Measurements from ENCODE around the gene ADRA2C. TPM values are rescaled to one million over a fixed set of nuclear protein-coding genes. Genes with fewer than 3 reads are reported as not detected.

Gene ADRA2C
- total RNA-seq, 1 donor from 2014 or later: 1.0 TPM

DNA sequence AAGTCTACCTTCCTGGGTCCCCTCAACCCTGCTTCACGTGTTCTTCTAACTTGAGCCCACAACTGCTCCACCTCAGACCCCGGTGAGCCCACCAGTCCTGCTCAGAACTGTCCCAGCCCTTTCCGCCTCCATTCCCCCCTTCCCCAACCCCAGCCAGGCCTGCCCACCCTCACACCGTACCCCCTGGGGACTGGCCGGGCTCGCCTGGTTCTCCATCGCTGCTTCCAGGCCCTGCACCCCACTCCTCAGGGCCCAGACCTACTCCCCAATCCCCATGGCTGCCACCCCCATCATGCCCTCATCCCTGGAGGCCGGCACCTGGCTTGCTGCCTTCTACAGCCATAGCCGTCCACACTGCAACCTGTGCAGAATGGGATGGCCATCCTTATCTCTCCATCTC, 23.4 kb downstream of the ADRA2C start:
- Histone ChIP-seq H3K27ac (ENCODE audit: low read depth, low read length) (no peak overlapping the region), H3K36me3 (ENCODE audit: control insufficient read depth in 3 of 3, insufficient read depth in 3 of 3, low read length in 3 of 3) (no peaks in the 10 kb centered on the region), H3K9ac (ENCODE audit: low read depth in 1 of 3, low read length in 3 of 3) (no peak overlapping the region), H3K27me3 (ENCODE audit: control insufficient read depth in 3 of 3, insufficient read depth in 3 of 3, low read length in 3 of 3) (peaks cover 19 to 45% (median 31%) of the 10 kb centered on the region in 3 donors), H3K9me3 (ENCODE audit: control insufficient read depth in 3 of 3, low read length in 3 of 3) (peaks cover 0 to 4% (median 0%) of the 10 kb centered on the region in 3 donors), H3K4me3 (ENCODE audit: low read length in 3 of 3) (no peak overlapping the region), H3K4me1 (ENCODE audit: control insufficient read depth in 3 of 3, insufficient read depth in 3 of 3, low read length in 3 of 3) (peaks cover 0 to 3% (median 0%) of the 10 kb centered on the region in 3 donors)

DNA sequence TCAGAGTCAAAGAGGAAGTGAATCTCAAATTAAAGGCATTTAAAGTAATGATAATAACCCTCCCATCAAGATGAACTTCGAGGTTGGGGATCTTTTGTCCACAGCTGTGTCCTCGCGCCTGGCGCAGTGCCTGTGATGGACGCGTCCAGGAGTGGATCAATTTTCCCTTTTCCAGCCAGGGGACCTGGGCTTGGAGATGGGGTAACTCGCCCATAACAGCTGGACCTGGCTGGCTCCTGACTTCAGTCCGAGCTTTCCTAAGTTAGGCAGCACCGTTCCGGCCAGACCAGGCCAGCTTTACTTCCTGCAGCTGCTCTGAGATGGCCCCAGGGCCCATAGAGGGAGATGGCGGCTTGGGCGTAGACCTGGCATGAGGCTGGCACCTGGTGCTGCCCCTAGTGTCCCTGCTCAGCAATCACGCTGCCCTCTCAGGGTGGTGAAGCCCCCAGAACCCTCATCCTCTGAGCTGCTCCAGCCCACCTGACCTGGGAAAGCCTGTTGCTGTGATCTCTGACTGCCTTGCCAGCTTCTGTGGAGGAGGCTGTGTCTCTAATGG, 23.9 kb downstream of the ADRA2C start:
- H3K27me3 ChIP-seq (ENCODE audit: control insufficient read depth in 3 of 3, insufficient read depth in 3 of 3, low read length in 3 of 3): peaks cover 16 to 40% (median 27%) of the 10 kb centered on the region in 3 donors

DNA sequence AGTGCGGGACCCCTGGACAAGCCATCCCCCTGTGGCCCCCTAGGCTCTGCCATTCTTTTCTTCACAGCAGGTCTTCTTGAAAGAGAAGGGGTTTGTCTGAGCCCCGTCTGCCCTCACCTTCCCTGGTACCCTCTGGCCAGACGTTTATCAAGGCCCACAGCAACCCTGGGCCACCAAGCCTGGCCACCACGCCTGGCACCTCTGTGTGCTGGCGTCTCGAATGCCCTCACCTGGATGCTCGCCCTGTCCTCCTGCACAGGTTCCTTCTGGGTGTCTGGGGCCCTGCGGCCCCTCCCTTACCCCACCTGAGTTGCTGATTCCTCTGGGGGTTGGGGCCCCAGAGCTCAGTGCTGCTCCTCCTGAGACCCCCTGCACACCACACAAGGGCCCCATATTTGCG, 25.1 kb downstream of the ADRA2C start:
- H3K4me1 ChIP-seq (ENCODE audit: control insufficient read depth in 3 of 3, insufficient read depth in 3 of 3, low read length in 3 of 3): no peaks in the 10 kb centered on the region
- H3K27me3 ChIP-seq (ENCODE audit: control insufficient read depth in 3 of 3, insufficient read depth in 3 of 3, low read length in 3 of 3): peaks cover 17 to 44% (median 29%) of the 10 kb centered on the region in 3 donors
- no peaks in the 10 kb centered on the region for H3K36me3 ChIP-seq (ENCODE audit: control insufficient read depth in 3 of 3, insufficient read depth in 3 of 3, low read length in 3 of 3)
- H3K27ac ChIP-seq (ENCODE audit: low read depth, low read length): no peak overlapping the region
- H3K4me3 ChIP-seq (ENCODE audit: low read length in 3 of 3): no peak overlapping the region
- H3K9ac ChIP-seq (ENCODE audit: low read depth in 1 of 3, low read length in 3 of 3): no peak overlapping the region
- H3K9me3 ChIP-seq (ENCODE audit: control insufficient read depth in 3 of 3, low read length in 3 of 3): peaks cover 0 to 6% (median 4%) of the 10 kb centered on the region in 3 donors

More for the DNA sequence above, 23.9 kb downstream of the ADRA2C start:
- no peak overlapping the region for H3K4me3 ChIP-seq (ENCODE audit: low read length in 3 of 3)
- H3K27ac ChIP-seq (ENCODE audit: low read depth, low read length): no peak overlapping the region
- peaks cover 0 to 3% (median 0%) of the 10 kb centered on the region in 3 donors for H3K4me1 ChIP-seq (ENCODE audit: control insufficient read depth in 3 of 3, insufficient read depth in 3 of 3, low read length in 3 of 3)
- peaks cover 0 to 4% (median 1%) of the 10 kb centered on the region in 3 donors for H3K9me3 ChIP-seq (ENCODE audit: control insufficient read depth in 3 of 3, low read length in 3 of 3)
- H3K9ac ChIP-seq (ENCODE audit: low read depth in 1 of 3, low read length in 3 of 3): no peak overlapping the region
- no peaks in the 10 kb centered on the region for H3K36me3 ChIP-seq (ENCODE audit: control insufficient read depth in 3 of 3, insufficient read depth in 3 of 3, low read length in 3 of 3)

DNA sequence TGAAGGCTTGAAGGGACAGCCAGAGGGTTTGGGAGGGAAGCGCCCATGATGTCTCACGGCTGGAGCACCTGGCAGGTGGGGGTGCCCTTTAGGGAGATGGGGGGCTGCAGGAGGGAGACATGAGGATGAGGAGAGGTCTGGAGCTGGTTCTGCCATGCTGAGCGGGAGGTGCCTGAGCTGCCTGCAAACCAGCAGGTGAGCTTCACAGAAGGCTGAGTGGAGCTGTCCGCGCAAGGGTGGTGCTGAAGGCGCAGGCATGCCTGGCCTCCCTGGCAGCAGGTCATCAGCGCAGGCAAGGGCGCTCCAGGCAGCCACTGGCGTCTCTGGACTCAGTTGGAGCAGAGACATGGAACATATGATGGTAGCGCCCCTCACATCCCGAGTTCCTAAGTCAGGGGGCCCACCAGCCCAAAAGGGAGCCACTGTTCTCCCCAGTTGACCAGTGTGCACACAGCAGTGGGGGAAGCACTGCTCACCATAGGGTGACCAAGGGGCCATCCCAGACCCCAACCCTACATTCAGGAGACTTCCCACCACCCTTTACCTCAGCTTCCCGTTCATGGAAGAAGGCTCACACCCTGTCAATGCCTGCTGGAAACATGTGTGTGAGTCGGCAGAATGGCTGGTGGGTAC, 25.8 kb downstream of the ADRA2C start:
- Histone ChIP-seq H3K36me3 (ENCODE audit: control insufficient read depth in 3 of 3, insufficient read depth in 3 of 3, low read length in 3 of 3) (no peaks in the 10 kb centered on the region), H3K9ac (ENCODE audit: low read depth in 1 of 3, low read length in 3 of 3) (no peak overlapping the region)

DNA sequence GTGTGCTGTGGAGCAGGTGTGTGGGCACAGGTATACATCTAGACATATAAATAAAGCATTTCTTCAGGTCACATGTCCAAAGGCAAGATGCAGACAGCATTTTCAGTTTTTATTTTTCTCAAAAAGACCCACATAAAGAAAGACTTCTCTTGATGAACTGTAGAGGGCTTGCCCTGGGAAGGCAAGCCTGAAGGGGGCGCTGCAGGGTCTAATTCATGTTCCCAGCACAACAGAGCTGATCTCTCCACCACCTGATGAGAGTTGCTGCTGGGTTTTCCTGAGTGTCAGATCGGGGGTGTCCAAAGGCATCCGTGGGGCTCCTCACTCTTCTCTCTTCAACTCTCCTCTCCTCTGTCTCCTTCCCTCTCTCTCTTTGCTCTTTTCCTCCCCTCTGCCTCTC, 26.6 kb downstream of the ADRA2C start:
- Histone ChIP-seq H3K4me1 (ENCODE audit: control insufficient read depth in 3 of 3, insufficient read depth in 3 of 3, low read length in 3 of 3) (no peaks in the 10 kb centered on the region), H3K9me3 (ENCODE audit: control insufficient read depth in 3 of 3, low read length in 3 of 3) (peaks cover 0 to 10% (median 4%) of the 10 kb centered on the region in 3 donors), H3K36me3 (ENCODE audit: control insufficient read depth in 3 of 3, insufficient read depth in 3 of 3, low read length in 3 of 3) (no peaks in the 10 kb centered on the region), H3K9ac (ENCODE audit: low read depth in 1 of 3, low read length in 3 of 3) (no peak overlapping the region), H3K4me3 (ENCODE audit: low read length in 3 of 3) (no peak overlapping the region), H3K27me3 (ENCODE audit: control insufficient read depth in 3 of 3, insufficient read depth in 3 of 3, low read length in 3 of 3) (peaks cover 31 to 54% (median 37%) of the 10 kb centered on the region in 3 donors), H3K27ac (ENCODE audit: low read depth, low read length) (no peak overlapping the region)

More for the DNA sequence above, 25.8 kb downstream of the ADRA2C start:
- Histone ChIP-seq H3K4me3 (ENCODE audit: low read length in 3 of 3) (no peak overlapping the region), H3K27me3 (ENCODE audit: control insufficient read depth in 3 of 3, insufficient read depth in 3 of 3, low read length in 3 of 3) (peaks cover 24 to 52% (median 33%) of the 10 kb centered on the region in 3 donors), H3K27ac (ENCODE audit: low read depth, low read length) (no peak overlapping the region), H3K4me1 (ENCODE audit: control insufficient read depth in 3 of 3, insufficient read depth in 3 of 3, low read length in 3 of 3) (no peaks in the 10 kb centered on the region), H3K9me3 (ENCODE audit: control insufficient read depth in 3 of 3, low read length in 3 of 3) (peaks cover 0 to 10% (median 4%) of the 10 kb centered on the region in 3 donors)

DNA sequence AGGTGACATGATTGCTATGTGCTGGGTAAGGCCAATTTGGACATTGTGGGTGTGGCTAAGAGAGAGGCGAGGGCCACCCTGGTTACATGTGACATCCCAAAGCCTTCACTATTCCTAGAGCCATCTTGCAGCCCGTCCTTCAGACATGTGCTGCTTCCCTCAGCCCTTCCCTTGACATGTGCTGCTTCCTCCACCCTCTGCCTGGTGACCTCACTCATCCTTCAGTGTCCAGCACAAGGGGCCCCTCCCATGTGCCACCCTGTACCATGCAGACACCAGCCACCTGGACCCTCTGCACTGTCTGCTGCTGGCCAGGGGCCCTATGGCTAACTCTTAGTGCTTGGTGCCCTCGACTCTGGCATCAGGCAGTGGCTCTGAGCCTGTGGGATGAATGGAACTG, 27.4 kb downstream of the ADRA2C start:
- Histone ChIP-seq H3K36me3 (ENCODE audit: control insufficient read depth in 3 of 3, insufficient read depth in 3 of 3, low read length in 3 of 3) (no peaks in the 10 kb centered on the region), H3K9me3 (ENCODE audit: control insufficient read depth in 3 of 3, low read length in 3 of 3) (peaks cover 0 to 10% (median 4%) of the 10 kb centered on the region in 3 donors), H3K4me1 (ENCODE audit: control insufficient read depth in 3 of 3, insufficient read depth in 3 of 3, low read length in 3 of 3) (no peaks in the 10 kb centered on the region), H3K4me3 (ENCODE audit: low read length in 3 of 3) (no peak overlapping the region), H3K9ac (ENCODE audit: low read depth in 1 of 3, low read length in 3 of 3) (no peak overlapping the region), H3K27ac (ENCODE audit: low read depth, low read length) (no peak overlapping the region), H3K27me3 (ENCODE audit: control insufficient read depth in 3 of 3, insufficient read depth in 3 of 3, low read length in 3 of 3) (peaks cover 36 to 58% (median 44%) of the 10 kb centered on the region in 3 donors)

DNA sequence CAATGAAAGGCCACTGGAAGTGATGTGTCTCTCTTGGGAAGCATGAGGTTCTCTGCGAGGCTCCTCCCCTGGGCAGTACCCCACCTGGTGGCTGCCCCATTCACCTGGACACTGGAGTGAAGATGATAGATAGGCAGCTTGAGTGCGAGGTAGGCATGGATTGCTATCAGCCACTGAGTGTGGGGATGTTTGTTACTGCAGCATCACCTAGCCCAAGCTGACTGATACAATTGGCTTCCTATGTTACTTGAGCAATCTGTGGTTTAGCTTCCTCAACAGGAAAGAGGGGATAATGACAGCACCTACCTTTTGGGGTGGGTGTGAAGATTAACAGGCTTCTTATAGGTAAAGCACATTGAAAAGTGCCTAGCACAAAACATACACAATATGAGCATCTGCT, 30.8 kb downstream of the ADRA2C start:
- Histone ChIP-seq H3K9me3 (ENCODE audit: control insufficient read depth in 3 of 3, low read length in 3 of 3) (peaks cover 0 to 10% (median 4%) of the 10 kb centered on the region in 3 donors), H3K36me3 (ENCODE audit: control insufficient read depth in 3 of 3, insufficient read depth in 3 of 3, low read length in 3 of 3) (no peaks in the 10 kb centered on the region), H3K4me1 (ENCODE audit: control insufficient read depth in 3 of 3, insufficient read depth in 3 of 3, low read length in 3 of 3) (no peaks in the 10 kb centered on the region), H3K27me3 (ENCODE audit: control insufficient read depth in 3 of 3, insufficient read depth in 3 of 3, low read length in 3 of 3) (peaks cover 34 to 53% (median 43%) of the 10 kb centered on the region in 3 donors), H3K27ac (ENCODE audit: low read depth, low read length) (no peak overlapping the region), H3K4me3 (ENCODE audit: low read length in 3 of 3) (no peak overlapping the region), H3K9ac (ENCODE audit: low read depth in 1 of 3, low read length in 3 of 3) (no peak overlapping the region)

DNA sequence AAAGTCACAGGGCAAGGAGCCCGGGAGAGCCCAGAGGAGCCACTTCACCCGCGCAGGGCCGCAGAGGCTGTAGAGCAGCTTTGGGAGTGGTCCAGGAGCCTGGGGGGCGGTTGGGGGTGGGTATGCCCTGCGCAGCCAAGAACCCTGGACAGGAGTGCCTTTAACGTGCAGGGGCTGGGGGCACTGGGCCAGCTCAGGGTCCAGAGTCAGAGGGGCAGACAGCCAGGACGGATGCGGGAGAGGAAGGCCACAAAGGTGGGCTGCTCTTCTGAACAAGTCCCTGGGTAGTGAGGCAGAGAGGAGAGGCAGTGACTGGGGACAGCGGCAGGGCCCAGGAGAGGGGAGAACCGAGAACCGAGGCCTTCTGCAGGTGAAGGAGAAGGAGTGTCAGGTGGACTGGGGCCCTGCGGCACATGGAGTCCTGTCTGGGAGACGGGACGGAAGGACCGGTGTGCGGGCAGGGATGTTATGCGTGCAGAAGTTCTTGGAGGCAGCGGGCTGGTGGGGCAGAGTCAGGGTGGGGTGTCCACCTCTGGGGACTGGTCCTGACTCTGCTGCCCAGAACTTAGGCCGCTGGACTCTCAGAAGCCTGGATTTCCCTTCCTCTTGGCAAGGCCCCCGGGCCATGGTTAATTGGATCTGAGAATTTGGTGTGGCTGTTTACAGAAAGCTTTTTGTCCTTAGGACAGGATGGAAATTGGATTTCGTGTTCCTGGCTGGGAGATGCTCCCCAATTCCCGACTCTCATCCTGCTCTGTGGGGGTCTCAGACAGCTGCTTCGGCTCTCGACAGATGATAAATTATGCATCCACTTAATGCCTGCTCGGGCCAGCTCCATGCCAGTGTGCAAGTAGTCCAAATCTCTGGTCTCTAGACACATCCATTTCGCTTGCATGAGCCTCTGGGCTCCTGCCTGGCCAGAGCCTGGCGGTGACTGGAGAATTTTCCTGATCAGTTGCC, 31.9 kb downstream of the ADRA2C start:
- Histone ChIP-seq H3K9ac (ENCODE audit: low read depth in 1 of 3, low read length in 3 of 3) (no peak overlapping the region), H3K36me3 (ENCODE audit: control insufficient read depth in 3 of 3, insufficient read depth in 3 of 3, low read length in 3 of 3) (no peaks in the 10 kb centered on the region), H3K9me3 (ENCODE audit: control insufficient read depth in 3 of 3, low read length in 3 of 3) (peaks cover 0 to 10% (median 4%) of the 10 kb centered on the region in 3 donors), H3K27ac (ENCODE audit: low read depth, low read length) (no peak overlapping the region), H3K27me3 (ENCODE audit: control insufficient read depth in 3 of 3, insufficient read depth in 3 of 3, low read length in 3 of 3) (peaks cover 28 to 49% (median 46%) of the 10 kb centered on the region in 3 donors), H3K4me1 (ENCODE audit: control insufficient read depth in 3 of 3, insufficient read depth in 3 of 3, low read length in 3 of 3) (no peaks in the 10 kb centered on the region), H3K4me3 (ENCODE audit: low read length in 3 of 3) (no peak overlapping the region)

DNA sequence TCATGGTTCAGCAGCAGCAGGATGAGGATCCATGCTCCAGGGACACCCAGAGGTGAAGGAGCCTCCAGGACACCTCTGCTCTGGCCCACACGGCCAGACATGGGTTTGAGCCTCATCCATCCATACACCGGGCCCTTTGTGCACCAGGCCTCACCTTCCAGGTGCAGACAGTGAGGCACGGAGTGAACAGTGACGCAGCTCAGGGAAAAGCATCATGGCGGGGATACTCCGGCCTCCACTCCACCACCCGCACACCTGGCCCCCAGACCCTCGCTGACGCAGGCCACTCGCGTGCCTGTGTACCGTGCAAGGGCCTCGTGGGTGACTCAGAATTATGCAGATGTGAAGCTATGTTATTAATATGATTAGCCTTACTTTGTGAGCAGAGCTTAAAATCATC, 33.3 kb downstream of the ADRA2C start:
- Histone ChIP-seq H3K27me3 (ENCODE audit: control insufficient read depth in 3 of 3, insufficient read depth in 3 of 3, low read length in 3 of 3) (peaks cover 28 to 45% (median 45%) of the 10 kb centered on the region in 3 donors), H3K27ac (ENCODE audit: low read depth, low read length) (no peak overlapping the region), H3K4me3 (ENCODE audit: low read length in 3 of 3) (no peak overlapping the region), H3K9me3 (ENCODE audit: control insufficient read depth in 3 of 3, low read length in 3 of 3) (peaks cover 0 to 10% (median 0%) of the 10 kb centered on the region in 3 donors), H3K9ac (ENCODE audit: low read depth in 1 of 3, low read length in 3 of 3) (no peak overlapping the region), H3K36me3 (ENCODE audit: control insufficient read depth in 3 of 3, insufficient read depth in 3 of 3, low read length in 3 of 3) (no peaks in the 10 kb centered on the region), H3K4me1 (ENCODE audit: control insufficient read depth in 3 of 3, insufficient read depth in 3 of 3, low read length in 3 of 3) (no peaks in the 10 kb centered on the region)

Data from skeletal muscle tissue (tissue), 4 donors.